ENCODE data around the gene MRPL42. TPM values are rescaled to one million over a fixed set of nuclear protein-coding genes. Genes with fewer than 3 reads are reported as not detected.

MRPL42 gene
- total and polyA plus RNA-seq, 2 experiments from 2014 or later = 195 to 269 TPM

GRCh38 chr12:93468008-93468371, 676 bp downstream of the MRPL42 start:
- Histone ChIP-seq H3K79me2 (replicated peaks; ENCODE audit: insufficient read depth) (peaks cover 55% of the 10 kb centered on the region), H4K20me1 (replicated peaks; ENCODE audit: insufficient read depth) (peaks cover 27% of the 10 kb centered on the region), H2AFZ (peak overlapping the region; percentile 64), H3K9me2 (ENCODE audit: insufficient read depth) (no peaks in the 10 kb centered on the region), H3K4me1 (ENCODE audit: insufficient read depth) (peaks cover 12% of the 10 kb centered on the region; the same call in 1 of the 2 replicates), H3K27ac (ENCODE audit: low read depth) (peak overlapping the region; percentile 94), H3F3A (replicated peaks; ENCODE audit: low read depth) (no peaks in the 10 kb centered on the region), H3K36me3 (ENCODE audit: insufficient read depth) (peaks cover 9% of the 10 kb centered on the region), H3K4me3 (peak overlapping the region; percentile 88), H3K27me3 (ENCODE audit: insufficient read depth) (no peaks in the 10 kb centered on the region), H3K4me2 (peak overlapping the region; percentile 90)
- no peak for DNase-seq (ENCODE audit: low spot score)
- peak overlapping the region; percentile 98 for H3K27ac Mint-ChIP-seq
- peaks cover 27% of the 10 kb centered on the region for H3K36me3 Mint-ChIP-seq (ENCODE audit: low read depth)
- H3K4me1 Mint-ChIP-seq = peaks cover 10% of the 10 kb centered on the region; the same call in 2 of the 3 replicates
- H3K4me3 Mint-ChIP-seq = peak overlapping the region; percentile 98
- no peaks in the 10 kb centered on the region for H3K9me3 Mint-ChIP-seq
- TF ChIP-seq CREB1 (CRISPR knock-in tag; IDR thresholded peaks at IDR 0.05; ENCODE audit: low read depth) (no peak), ETS1 (IDR thresholded peaks at IDR 0.05) (no peak), EZH2 (IDR thresholded peaks at IDR 0.05; ENCODE audit: low read depth, unreplicated experiment) (no peak), ZNF331 (CRISPR knock-in tag; IDR thresholded peaks at IDR 0.05; ENCODE audit: low read depth) (no peak), JUNB (IDR thresholded peaks at IDR 0.05; ENCODE audit: unreplicated experiment) (no peak), STAT1 (IDR thresholded peaks at IDR 0.05; ENCODE audit: unreplicated experiment) (no peak), NANOG (IDR thresholded peaks at IDR 0.05; ENCODE audit: borderline replicate concordance) (no peak), EZH2phosphoT487 (IDR thresholded peaks at IDR 0.05; ENCODE audit: unreplicated experiment) (no peak), CTCF (conservative IDR thresholded peaks at IDR 0.05; ENCODE audit: low read depth in 2 of 2) (no peak)
- peaks cover 4% of the 10 kb centered on the region for H3K27me3 Mint-ChIP-seq (ENCODE audit: insufficient read depth, low read depth, poor library complexity)
- ATAC-seq = no peak

GRCh38 chr12:93469386-93469785, 2.1 kb downstream of the MRPL42 start:
- H3K36me3 Mint-ChIP-seq (ENCODE audit: low read depth) = peaks cover 35% of the 10 kb centered on the region
- Histone ChIP-seq H3K79me2 (replicated peaks; ENCODE audit: insufficient read depth) (peaks cover 69% of the 10 kb centered on the region), H3K36me3 (ENCODE audit: insufficient read depth) (peaks cover 15% of the 10 kb centered on the region), H3K4me3 (peak overlapping the region; percentile 88), H3K4me2 (peak overlapping the region; percentile 90), H2AFZ (no peak overlapping the region), H4K20me1 (replicated peaks; ENCODE audit: insufficient read depth) (peaks cover 27% of the 10 kb centered on the region), H3K9me2 (ENCODE audit: insufficient read depth) (no peaks in the 10 kb centered on the region), H3K27me3 (ENCODE audit: insufficient read depth) (no peaks in the 10 kb centered on the region), H3K4me1 (ENCODE audit: insufficient read depth) (peaks cover 12% of the 10 kb centered on the region; the same call in 1 of the 2 replicates), H3F3A (replicated peaks; ENCODE audit: low read depth) (no peaks in the 10 kb centered on the region), H3K27ac (ENCODE audit: low read depth) (no peak overlapping the region)
- H3K4me3 Mint-ChIP-seq = peak overlapping the region; percentile 98
- peaks cover 4% of the 10 kb centered on the region for H3K27me3 Mint-ChIP-seq (ENCODE audit: insufficient read depth, low read depth, poor library complexity)
- no peak for DNase-seq (ENCODE audit: low spot score)
- TF ChIP-seq CTCF (conservative IDR thresholded peaks at IDR 0.05; ENCODE audit: low read depth in 2 of 2) (no peak), NANOG (IDR thresholded peaks at IDR 0.05; ENCODE audit: borderline replicate concordance) (no peak), EZH2phosphoT487 (IDR thresholded peaks at IDR 0.05; ENCODE audit: unreplicated experiment) (no peak)
- TF ChIP-seq, protein P1, sequence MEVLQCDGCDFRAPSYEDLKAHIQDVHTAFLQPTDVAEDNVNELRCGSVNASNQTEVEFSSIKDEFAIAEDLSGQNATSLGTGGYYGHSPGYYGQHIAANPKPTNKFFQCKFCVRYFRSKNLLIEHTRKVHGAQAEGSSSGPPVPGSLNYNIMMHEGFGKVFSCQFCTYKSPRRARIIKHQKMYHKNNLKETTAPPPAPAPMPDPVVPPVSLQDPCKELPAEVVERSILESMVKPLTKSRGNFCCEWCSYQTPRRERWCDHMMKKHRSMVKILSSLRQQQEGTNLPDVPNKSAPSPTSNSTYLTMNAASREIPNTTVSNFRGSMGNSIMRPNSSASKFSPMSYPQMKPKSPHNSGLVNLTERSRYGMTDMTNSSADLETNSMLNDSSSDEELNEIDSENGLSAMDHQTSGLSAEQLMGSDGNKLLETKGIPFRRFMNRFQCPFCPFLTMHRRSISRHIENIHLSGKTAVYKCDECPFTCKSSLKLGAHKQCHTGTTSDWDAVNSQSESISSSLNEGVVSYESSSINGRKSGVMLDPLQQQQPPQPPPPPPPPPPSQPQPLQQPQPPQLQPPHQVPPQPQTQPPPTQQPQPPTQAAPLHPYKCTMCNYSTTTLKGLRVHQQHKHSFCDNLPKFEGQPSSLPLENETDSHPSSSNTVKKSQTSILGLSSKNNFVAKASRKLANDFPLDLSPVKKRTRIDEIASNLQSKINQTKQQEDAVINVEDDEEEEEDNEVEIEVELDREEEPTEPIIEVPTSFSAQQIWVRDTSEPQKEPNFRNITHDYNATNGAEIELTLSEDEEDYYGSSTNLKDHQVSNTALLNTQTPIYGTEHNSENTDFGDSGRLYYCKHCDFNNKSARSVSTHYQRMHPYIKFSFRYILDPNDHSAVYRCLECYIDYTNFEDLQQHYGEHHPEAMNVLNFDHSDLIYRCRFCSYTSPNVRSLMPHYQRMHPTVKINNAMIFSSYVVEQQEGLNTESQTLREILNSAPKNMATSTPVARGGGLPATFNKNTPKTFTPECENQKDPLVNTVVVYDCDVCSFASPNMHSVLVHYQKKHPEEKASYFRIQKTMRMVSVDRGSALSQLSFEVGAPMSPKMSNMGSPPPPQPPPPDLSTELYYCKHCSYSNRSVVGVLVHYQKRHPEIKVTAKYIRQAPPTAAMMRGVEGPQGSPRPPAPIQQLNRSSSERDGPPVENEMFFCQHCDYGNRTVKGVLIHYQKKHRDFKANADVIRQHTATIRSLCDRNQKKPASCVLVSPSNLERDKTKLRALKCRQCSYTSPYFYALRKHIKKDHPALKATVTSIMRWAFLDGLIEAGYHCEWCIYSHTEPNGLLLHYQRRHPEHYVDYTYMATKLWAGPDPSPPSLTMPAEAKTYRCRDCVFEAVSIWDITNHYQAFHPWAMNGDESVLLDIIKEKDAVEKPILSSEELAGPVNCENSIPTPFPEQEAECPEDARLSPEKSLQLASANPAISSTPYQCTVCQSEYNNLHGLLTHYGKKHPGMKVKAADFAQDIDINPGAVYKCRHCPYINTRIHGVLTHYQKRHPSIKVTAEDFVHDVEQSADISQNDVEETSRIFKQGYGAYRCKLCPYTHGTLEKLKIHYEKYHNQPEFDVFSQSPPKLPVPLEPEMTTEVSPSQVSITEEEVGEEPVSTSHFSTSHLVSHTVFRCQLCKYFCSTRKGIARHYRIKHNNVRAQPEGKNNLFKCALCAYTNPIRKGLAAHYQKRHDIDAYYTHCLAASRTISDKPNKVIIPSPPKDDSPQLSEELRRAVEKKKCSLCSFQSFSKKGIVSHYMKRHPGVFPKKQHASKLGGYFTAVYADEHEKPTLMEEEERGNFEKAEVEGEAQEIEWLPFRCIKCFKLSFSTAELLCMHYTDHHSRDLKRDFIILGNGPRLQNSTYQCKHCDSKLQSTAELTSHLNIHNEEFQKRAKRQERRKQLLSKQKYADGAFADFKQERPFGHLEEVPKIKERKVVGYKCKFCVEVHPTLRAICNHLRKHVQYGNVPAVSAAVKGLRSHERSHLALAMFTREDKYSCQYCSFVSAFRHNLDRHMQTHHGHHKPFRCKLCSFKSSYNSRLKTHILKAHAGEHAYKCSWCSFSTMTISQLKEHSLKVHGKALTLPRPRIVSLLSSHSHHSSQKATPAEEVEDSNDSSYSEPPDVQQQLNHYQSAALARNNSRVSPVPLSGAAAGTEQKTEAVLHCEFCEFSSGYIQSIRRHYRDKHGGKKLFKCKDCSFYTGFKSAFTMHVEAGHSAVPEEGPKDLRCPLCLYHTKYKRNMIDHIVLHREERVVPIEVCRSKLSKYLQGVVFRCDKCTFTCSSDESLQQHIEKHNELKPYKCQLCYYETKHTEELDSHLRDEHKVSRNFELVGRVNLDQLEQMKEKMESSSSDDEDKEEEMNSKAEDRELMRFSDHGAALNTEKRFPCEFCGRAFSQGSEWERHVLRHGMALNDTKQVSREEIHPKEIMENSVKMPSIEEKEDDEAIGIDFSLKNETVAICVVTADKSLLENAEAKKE (CRISPR knock-in tag; IDR thresholded peaks at IDR 0.05) = no peak
- H3K9me3 Mint-ChIP-seq = no peaks in the 10 kb centered on the region
- peak overlapping the region; percentile 38; the same call in 1 of the 2 replicates for H3K27ac Mint-ChIP-seq
- peaks cover 10% of the 10 kb centered on the region; the same call in 2 of the 3 replicates for H3K4me1 Mint-ChIP-seq
- ATAC-seq = no peak

All from GM23338 (cell line).